Effector CD8-positive, alpha-beta T cell (primary cell): ENCODE measurements around the gene TRIM2.
A peak's percentile ranks its signal among the peaks of the same experiment; 100 is the strongest.
"Not testable (repeated sequence)": the region's sequence is repeated elsewhere in the genome, so short reads cannot be mapped to it uniquely, and the experiment has no call there.

Experiments
- DNase-seq: peaks from one replicate; lab custom pipeline; 2025; lab: John Stamatoyannopoulos, UW
- total RNA-seq, 4 experiments: gene quantifications; one replicate each; lab custom pipeline; 2026; lab: John Stamatoyannopoulos, UW

The TRIM2 gene
- total RNA-seq = 0 to 2.0 (median 0.49) reads per million in 4 experiments

DNA sequence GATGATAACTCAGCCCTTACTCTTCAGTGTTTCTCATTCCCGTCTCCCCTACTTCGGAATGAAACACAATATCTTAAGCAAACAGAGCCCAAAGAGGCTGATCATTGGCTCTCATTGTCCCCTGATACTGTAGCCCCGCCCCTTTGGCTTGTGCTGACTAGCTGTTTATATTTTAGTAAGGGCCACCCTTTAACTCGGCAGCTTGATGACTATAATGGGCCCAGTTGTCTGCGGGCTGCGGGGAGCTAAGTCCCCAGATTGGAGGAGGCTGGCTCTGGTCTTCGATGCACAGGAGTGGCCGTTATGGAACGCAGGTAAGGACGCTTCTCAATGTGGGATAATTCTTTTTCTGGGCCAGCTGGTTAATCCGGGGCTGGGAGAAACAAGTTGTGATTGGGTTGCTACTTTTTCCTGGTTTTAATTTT, at the start of gene TRIM2:
TRIM2 (plus strand) TSS at position 197 of the 425 bp plus-strand sequence; CDS start at position 285, 88 bp downstream.
- DNase-seq = no peak

DNA sequence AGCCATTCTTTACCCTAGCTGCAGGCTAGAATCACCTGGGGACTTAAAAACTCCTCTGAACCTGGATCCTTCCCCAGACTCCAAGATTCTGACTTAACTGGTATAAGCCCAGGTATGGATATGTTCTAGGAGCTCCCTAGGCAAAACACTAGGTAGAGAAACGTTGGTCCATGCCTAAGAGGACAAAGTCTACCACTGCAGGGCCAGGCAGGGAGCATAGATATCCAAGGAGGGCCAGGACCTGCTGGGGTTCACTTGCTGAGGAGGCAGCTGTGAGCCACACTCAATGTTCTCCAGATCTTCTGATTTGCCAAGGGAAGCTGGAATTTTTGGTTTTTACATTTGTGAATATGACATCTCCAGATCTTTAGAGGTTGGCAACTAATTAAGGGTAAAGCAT, 48.6 kb upstream of the TRIM2 start:
- no peak for DNase-seq

DNA sequence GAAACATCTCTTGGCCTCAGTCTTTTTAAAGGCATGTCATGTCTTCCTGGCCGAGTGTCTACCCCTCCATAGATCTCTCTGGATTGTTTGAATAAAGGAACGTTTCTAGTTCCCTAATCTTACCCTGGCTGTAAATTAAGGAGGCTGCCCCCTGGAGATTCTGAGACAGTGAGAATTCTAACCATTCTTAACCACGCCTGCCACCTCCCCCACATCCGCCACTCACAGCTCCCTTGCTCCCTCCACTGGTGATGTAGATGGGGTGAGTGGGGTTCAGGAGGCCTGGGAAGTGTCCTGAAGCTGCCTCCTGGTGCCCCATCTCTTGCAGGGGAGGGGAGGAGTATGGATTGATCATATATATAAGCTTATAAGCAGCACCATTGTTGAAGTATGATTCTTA, 48.0 kb upstream of the TRIM2 start:
- DNase-seq = peak; percentile 3

DNA sequence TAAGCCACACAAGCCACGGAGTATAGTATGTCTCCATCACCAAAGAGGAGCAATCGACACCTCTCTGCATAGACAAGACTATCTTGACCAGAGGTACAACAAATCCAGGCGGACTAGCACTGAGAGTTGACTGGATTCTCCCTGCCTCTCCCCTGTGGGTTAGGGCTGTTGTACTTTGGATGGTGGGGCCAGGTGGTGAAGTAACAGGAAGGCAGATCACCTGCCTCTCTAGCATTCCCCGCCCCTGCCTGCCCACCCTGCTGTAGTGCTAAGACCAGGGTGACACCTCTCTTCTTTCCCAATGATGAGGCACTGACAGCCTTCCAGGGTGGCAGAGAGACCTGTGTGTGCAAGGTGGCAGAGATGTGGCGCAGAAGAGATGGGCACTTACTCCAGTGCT, 47.5 kb upstream of the TRIM2 start:
- no peak for DNase-seq

DNA sequence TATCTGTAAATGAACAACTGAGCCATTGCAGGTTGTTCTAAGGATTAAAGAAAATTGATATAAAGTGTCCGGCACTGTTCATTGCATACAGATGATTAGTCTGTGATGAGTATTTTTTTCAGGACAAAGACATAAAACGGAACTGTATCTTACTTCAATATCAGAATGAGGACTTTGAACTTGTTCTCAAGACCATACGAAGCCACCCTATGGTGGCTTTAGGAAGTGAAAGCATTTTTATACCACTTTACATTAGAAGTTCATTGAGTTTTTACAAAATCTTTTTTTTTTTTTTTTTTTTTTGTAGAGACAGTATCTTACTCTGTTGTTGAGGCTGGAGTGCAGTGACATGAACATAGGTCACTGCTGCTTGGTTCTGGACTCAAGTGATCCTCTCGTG, 45.2 kb upstream of the TRIM2 start:
- no peak for DNase-seq

DNA sequence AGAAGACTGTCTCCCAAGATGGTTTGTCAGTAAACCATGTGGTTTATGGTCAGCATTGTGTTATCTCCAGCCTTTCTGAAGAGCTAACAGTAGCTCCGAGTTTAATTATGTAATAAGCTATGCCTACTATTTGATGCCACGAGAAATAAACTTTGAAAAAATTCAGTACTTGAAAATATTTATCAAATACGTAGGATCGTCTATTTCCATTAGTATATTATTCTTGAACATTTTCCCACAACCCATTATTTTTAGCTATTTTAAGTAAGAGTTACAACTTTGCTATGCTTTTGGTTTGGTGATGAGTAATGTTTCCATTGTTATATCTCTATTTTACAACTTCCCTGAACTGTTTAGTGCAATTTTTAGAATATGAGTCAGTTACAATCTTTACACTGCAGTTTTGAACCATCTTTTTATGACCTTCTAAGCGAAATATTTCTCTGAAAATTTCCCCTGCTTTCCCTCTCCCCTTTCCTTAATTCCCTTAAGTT, 44.5 kb upstream of the TRIM2 start:
- no peak for DNase-seq

DNA sequence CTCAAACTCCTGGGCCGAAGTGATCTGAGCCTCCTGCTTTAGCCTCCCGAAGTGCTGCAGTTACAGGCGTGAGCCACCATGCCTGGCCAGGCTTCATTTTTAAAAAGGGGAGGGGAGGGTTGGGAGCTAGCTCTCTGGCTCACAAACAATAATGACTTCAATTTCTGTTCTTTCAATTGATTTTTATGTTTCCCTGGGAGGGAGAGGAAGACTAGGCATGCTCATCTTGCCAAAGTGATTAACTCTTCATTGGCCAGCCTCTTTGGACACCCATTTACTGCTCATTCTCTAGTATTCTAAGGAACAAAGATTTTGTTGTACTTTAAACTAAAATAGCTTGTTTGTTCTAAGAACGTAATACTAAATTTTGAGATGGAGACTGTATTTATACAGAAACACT, 43.4 kb upstream of the TRIM2 start:
- no peak for DNase-seq

DNA sequence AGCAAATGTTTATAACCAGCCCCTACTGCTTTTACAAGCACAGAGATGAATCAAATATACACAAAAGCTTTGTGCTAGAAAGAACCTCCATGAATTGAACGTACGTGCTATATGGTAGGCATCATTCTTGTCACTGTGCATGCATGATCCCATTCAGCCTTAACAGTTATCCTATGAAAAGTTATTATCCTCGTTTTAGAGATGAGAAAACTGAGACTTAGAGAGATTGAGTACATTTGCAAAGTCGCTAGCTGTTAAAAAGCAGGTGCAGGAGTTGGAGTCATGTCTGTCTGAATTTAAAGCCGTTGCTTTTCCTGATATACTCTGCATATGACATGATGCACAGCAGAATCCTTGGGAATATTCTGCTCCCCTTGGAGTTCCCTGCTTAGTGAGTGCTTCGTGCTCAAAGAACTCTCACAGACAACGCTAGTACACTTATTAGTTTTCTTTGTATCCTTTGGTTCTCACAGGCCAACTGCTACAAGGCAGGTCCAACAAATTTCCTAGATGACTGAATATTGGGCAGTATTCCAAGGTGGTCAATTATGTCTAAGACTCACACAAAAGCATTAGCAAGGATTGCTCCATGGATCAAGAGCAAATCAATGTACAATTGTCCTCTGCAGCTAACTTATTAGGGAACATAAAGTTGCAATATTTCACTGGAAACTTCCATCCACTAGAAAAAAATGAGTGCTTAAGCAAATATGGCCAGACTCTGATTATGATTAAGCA, 42.8 kb upstream of the TRIM2 start:
- DNase-seq = no peak

DNA sequence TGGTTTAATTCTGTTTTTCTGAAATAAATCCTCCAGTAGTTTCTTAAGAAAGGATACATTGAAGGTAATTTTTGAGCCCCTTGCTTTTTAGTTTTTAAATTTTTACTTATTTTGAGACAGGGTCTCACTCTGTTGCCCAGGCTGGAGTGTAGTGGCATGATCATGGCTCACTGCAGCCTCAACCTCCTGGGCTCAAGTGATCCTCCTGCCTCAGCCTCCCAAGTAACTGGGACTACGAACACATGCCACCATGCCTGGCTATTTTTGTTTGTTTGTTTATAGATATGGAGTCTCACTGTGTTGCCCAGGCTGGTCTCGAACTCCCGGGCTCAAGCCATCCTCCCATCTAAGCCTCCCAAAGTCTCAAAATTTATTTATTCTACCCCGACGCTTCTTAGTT, 39.0 kb upstream of the TRIM2 start:
- DNase-seq = not testable (repeated sequence)

DNA sequence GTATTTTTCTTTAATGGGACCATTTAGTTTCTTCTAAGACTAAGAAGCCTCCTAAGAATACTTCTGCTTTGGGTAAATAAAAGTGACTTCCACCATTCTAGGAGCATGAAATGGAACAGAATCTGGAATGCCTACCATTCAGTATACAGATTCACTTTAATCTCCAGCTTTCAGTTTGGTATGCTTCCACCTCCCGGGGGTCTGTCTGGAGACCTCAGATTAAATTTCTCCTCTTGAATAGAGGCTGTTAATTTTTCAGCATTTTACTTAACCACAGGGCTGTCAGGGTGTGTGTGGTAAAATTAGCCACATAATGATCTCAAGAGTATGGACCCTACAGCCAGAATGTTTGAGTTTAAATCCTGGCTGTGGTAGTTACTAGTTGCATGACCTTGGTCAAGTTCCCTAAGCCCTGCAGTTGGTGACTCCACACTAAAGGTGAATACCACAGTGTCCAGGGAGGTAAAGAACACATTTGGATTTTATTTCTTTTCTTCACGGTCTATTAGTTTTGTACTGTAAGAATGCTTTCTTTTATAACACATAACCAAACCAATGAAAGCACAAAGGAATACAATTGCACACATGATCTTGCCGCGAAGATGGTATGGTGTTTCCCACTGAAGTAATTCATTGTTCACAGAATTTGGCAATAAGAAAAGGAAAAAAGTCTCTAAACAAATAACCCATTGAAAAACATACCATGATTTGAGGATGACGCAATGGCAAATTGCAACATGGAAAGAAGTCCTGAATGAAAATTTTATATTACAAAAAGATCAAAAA, 37.3 kb upstream of the TRIM2 start:
- DNase-seq = no peak

DNA sequence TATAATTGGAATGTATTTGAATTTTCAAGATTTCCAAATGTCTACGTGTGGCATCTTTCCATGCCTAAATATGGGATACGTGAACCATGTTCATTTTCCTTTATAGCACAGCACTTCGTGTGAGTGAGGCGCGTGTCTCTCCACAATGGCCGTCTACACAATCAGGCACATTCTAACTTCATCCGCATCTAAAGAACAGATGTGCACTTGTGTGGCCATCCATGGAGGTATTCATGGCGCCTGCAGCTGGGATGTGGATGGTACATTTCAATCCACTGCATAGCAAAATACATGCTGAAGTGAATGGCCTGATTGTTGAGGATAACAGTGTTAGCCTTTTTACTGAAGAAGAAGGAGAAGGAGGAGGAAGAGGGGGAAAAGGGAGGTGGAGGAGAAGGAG, 34.5 kb upstream of the TRIM2 start:
- DNase-seq = no peak

DNA sequence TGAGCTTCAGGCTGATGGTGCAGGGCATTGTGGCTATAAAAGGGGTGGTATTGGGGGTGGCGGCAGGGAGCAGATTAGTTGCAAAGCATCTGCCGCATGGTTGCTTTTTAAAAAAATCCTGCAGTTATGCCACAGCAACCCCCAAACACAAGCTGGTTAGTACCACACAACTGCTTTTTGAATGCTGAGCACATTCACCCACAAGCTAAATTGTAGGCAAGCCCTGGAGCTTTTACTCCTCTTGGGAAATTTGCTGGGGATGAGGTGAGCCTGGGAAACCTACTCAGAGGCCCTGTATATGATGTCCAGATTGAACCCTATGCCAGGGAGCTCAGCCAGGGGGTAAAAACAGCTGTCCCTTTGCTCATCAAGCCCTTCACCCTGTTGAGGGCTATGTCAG, 33.8 kb upstream of the TRIM2 start:
- DNase-seq = no peak

DNA sequence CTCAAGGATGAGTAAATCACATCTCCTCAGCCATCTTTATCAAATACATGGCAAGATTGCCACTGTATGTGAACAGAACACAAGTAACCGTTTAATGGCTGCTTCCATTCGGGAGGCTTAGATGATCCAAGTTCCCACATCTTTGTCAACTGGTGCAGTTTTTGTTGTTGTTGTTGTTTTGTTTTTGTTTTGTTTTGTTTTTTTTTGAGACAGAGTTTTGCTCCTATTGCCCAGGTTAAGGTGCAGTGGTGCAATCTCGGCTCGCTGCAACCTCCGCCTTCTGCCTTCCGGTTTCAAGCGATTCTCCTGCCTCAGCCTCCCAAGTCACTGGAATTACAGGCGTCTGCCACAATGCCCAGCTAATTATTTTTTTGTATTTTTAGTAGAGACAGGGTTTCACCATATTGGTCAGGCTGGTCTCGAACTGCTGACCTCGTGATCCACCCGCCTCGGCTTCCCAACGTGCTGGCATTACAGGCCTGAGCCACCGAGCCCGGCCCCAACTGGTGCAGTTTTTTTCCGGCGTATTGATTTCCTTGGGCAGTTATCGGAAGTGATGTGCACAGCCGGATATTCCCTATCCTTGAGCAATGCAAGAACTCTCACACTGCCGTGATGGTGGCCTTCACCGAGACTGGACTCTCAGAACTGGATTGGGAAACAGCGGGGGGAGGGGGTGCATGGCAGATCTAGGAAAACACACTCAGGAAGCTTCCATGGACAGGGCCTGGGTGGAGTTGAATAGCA, 29.2 kb upstream of the TRIM2 start:
- no peak for DNase-seq

DNA sequence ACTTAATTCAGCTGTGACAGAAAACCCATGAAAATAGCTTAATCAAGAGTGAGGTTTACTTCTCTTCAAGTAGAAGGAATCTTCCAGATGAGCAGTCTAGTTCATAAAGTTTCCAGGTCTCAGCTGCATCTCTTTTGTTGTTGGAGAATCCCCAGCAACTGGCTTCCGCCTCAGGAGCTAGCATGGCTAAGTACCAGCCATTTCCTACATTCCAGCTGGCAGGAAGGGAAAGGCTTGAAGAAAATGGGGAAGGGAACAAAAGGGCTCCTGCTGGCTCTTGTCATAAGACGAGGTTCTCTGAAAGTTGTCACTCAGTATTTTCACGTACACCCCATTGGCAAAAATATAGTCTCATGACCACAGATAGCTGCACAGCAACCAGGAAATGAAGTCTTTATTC, 27.3 kb upstream of the TRIM2 start:
- no peak for DNase-seq

DNA sequence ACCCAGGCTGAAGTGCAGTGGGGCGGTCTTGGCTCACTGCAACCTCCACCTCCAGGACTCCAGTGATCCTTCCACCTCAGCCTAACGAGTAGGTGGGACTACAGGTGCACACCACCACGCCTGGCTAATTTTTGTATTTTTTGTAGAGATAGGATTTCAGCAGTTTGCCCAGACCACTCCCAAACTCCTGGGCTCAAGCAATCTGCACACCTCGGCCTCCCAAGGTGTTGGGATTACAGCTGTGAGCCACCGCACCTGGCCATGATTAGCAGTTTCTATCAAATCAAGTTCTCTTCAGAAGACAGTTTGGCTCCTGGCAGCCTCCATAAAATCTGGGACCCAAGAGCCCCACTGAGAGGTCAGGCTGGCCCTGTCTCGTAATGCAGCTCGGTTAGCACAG, 26.4 kb upstream of the TRIM2 start:
- DNase-seq = no peak

DNA sequence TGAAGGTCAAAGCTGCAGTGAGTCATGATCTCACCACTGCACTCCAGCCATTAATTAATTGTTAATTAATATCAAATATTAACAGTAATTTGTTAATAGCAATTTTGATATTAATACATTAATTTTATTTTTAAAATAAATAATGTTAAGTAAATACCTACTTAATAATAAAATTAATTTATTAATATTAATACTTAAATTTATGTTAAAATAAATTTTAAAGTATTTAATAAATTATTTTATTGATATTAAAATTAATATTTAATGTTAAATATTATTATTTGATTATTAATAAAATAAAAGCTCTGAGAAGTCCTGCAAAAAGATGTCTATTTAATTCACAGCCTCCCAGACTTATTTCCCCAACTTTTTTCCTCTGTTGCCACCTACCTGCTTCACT, 25.1 kb upstream of the TRIM2 start:
- no peak for DNase-seq

DNA sequence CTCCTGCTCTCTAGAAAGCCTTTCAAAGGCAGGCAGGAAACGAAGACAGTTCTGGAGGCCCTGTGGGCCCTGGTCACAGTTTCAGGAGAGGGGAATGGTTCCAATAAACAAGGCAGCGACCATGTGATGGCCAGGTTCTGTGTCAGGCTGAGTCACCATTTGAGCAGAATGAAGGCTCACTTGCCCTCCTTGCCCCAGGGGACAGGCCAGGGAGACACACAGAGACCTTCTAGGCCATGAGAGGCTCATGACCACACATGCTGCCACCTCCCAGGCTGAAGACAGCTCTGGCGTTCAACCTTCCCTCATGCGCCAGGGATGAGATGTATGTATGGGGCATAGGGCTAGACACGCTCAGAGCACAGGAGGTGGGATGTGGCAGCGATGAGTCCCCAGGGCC, 22.9 kb upstream of the TRIM2 start:
- no peak for DNase-seq

DNA sequence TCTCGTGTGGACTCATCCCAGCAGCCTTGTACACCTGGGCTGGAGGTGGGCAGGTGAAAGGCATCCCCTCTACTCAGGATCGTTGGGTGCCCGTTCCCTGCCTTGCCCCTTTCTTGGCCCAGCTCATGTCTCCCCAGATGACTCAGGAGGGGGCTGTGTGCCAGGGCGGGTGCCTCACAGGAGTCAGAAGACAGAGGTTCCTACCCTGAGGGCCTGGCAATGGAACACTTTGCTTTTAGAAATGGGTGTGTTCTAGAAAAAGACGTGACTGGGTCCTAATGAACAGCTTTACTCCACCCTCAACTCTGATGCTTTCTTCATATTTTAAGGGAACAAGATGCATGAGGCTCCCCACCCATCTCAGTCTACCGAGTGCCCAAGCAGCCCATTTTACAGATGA, 22.5 kb upstream of the TRIM2 start:
- DNase-seq = no peak

DNA sequence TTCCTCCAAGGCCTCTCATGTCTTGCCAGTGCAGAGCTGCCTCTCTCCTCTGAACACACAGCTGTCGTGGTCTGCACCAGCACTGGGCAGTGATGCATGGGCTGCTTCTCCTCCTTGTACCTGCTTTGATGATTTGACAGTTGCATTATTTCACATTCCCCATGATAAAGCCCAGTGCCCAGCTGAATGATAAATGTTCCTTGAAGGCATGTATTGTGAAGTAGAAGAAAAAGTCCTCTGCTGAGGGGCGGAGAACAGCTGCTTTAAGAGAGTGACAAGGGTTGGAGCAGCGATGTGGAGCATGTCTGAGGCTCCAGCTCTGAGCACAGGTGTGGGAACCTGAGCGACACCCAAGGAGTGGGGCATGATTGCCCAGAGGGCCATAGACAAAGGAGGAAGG, 21.1 kb upstream of the TRIM2 start:
- DNase-seq = no peak

DNA sequence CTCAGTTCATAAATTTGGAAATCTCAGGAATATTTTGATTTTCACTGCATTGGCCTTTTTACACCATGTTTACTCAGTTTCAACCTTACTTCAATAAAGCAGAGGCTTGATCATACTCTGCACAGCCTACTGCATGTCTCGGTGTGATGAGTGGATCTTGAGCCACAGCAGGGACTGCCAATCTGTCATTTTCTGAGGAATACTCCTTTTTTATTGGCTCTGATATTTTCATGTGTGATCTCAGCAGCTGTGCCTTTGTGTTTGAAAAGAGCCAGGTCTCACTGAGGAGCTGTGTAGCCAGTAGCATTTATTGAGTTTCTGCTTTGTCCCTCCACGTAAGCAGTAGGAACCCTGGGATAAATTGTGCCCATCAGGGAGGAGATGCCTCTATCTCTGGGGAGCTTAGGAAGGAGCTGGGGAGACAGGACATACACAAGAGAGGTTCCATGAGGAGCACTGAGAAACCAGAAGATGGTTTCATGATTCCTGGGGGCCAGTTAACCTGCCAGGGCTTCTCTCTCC, 18.9 kb upstream of the TRIM2 start:
- DNase-seq = no peak

DNA sequence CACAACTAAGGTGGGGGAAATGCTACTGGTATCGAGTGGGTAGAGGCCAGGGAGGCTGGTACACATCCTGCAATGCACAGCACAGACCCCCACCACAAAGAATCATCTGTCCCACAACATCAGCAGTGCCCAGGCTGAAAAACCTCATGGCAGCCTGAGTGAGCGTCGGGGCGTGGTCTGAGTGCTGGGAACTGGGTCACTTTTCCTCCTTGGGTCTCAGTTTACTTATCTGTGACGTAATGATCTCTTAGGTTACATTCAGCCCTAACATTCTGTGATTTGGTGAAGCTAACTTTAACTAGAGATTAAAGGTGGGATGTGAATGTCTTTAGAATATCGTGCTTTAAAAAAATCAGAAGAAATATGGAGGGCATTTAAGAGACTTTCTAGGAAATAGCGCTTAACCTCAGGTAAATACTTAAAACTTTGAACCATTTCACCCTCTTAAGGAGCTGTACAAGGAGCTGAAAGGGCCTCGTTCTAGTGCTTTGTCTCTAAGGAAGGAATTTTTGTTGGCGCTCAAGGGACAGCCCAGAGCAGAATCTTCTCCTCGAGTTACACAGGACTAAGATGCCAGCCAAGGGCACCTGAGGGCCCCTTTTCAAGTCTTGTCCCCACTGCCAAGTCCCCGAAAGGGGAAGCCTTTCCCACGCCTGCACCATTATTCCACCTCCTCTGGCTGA, 18.1 kb upstream of the TRIM2 start:
- no peak for DNase-seq
